ENCODE results near the gene CLEC9A.

- TF ChIP-seq CTCF (conservative IDR thresholded peaks at IDR 0.05 in 1 of 2, IDR thresholded peaks at IDR 0.05 in 1 of 2; ENCODE audit: extremely low read depth in 1 of 2, insufficient read depth in 1 of 2, low read depth in 1 of 2, low read length in 2 of 2) (no peak), EZH2 (IDR thresholded peaks at IDR 0.05; ENCODE audit: borderline replicate concordance, low read length) (no peak)
Measured at GRCh38 chr12:10067942-10068341, 37.5 kb downstream of the CLEC9A start.

All from mammary epithelial cell (primary cell).